HepG2 (cell line): Measurements from ENCODE around the gene CFAP61. TPM values are rescaled to one million over a fixed set of nuclear protein-coding genes. Genes with fewer than 3 reads are reported as not detected.

ENCODE experiments used
- ATAC-seq: fragments of 200-7000 bp; cut with Tn5 transposase; 3 replicates; pipeline ENCODE4 v1.9.1; 2020; ENCODE audit warnings: mild to moderate bottlenecking, moderate library complexity
- BruUV-seq: library from RNA; stranded (reverse); fragments of 400-500 nt; replicated peaks from 2 replicates; lab custom pipeline; 2021; lab: Mats Ljungman, UMichigan
- CTCF ChIA-PET: fragments of 300-600 bp; formaldehyde crosslinking; extraction: SDS; loops from one replicate; lab custom pipeline; 2021; ENCODE audit warnings: low total read pairs, inconsistent platforms, low intra/inter-chr PET ratio; lab: Yijun Ruan, JAX
- POLR2A ChIA-PET: fragments of 350-600 bp; sonication (Branson Sonifier 250); formaldehyde crosslinking; loops from one replicate; lab custom pipeline; 2020; ENCODE audit warnings: antibody characterized with exemption, inconsistent platforms; lab: Yijun Ruan, JAX
- DNase-seq: peaks from one replicate; pipeline ENCODE4 v3.0.0-alpha.2; 2015; ENCODE audit warnings: low spot score
- FAIRE-seq: peaks from 3 replicates; lab custom pipeline; 2011; peaks lifted over from hg19 to GRCh38; lab: Jason Lieb, UNC
- H2AFZ ChIP-seq: one replicate; pipeline ENCODE4 v1.6.1; 2011; ENCODE audit warnings: low read length, inconsistent platforms
- H3K27ac ChIP-seq: fragments of 300-600 bp; 3 replicates; pipeline ENCODE4 v1.8.0; 2011; ENCODE audit warnings: mixed run types, mild to moderate bottlenecking, mixed read lengths, low read length, inconsistent platforms; ENCODE audit not compliant: insufficient read depth; ENCODE audit errors: extremely low read length
- H3K27me3 ChIP-seq, 2 experiments: fragments of 200-600 bp in 1 of 2; 2 replicates in 1 of 2; 3 replicates in 1 of 2; pipeline versions ENCODE4 v1.6.0 to v1.8.0; 2011; ENCODE audit warnings: low read length in 2 of 2, mild to moderate bottlenecking in 2 of 2, moderate library complexity in 2 of 2, inconsistent platforms in 1 of 2; ENCODE audit not compliant: insufficient read depth in 2 of 2, control insufficient read depth in 1 of 2
- H3K36me3 ChIP-seq, 2 experiments: fragments of 200-600 bp in 1 of 2; replicated peaks in 1 of 2; 2 replicates in 1 of 2; 3 replicates in 1 of 2; pipeline versions ENCODE4 v1.5.1 to v1.8.0; 2011; ENCODE audit warnings: low read length in 2 of 2, inconsistent platforms in 1 of 2; ENCODE audit not compliant: insufficient read depth in 2 of 2, control insufficient read depth in 1 of 2
- H3K4me1 ChIP-seq: 2 replicates; pipeline ENCODE4 v1.5.1; 2012; ENCODE audit warnings: low read length, inconsistent platforms; ENCODE audit not compliant: insufficient read depth
- H3K4me2 ChIP-seq: 2 replicates; pipeline ENCODE4 v1.6.0; 2011; ENCODE audit warnings: low read depth, low read length, inconsistent platforms
- H3K4me3 ChIP-seq, 3 experiments: fragments of 200-600 bp in 1 of 3; sonication (generic), shearing (Covaris generic) in 1 of 3; replicated peaks in 1 of 3; 2 replicates each; pipeline ENCODE4 v1.5.1; 2011 to 2016; ENCODE audit warnings: low read length in 3 of 3, inconsistent platforms in 2 of 3, low read depth in 2 of 3, mild to moderate bottlenecking in 2 of 3, control low read depth in 1 of 3, mixed read lengths in 1 of 3; ENCODE audit not compliant: insufficient read depth in 1 of 3
- H3K79me2 ChIP-seq: one replicate; pipeline ENCODE4 v1.6.1; 2011; ENCODE audit warnings: low read length, inconsistent platforms; ENCODE audit not compliant: insufficient read depth
- H3K9ac ChIP-seq: 2 replicates; pipeline ENCODE4 v1.6.0; 2011; ENCODE audit warnings: mild to moderate bottlenecking, low read depth, low read length, inconsistent platforms; ENCODE audit not compliant: insufficient read depth
- H3K9me3 ChIP-seq: 2 replicates; pipeline ENCODE4 v1.5.1; 2012; ENCODE audit warnings: mild to moderate bottlenecking, low read length
- H4K20me1 ChIP-seq: 2 replicates; pipeline ENCODE4 v1.6.0; 2011; ENCODE audit warnings: inconsistent platforms, mild to moderate bottlenecking, low read length, moderate library complexity; ENCODE audit not compliant: insufficient read depth
- ATF3 ChIP-seq: sonication (generic); formaldehyde crosslinking; IDR thresholded peaks from 2 replicates; pipeline ENCODE4 v1.4.0; 2020; ENCODE audit warnings: missing genetic modification reagents
- CAMTA2 ChIP-seq: sonication (generic); formaldehyde crosslinking; IDR thresholded peaks from 2 replicates; pipeline ENCODE4 v1.4.0; 2020; ENCODE audit warnings: mild to moderate bottlenecking, missing genetic modification reagents, borderline replicate concordance
- ESRRA ChIP-seq: sonication (generic); formaldehyde crosslinking; IDR thresholded peaks from 2 replicates; pipeline ENCODE4 v1.5.1; 2020; ENCODE audit warnings: mild to moderate bottlenecking, low read depth, missing genetic modification reagents
- ETV5 ChIP-seq: IDR thresholded peaks from 2 replicates; pipeline ENCODE4 v1.6.1; 2018; ENCODE audit warnings: missing biosample characterization, missing genetic modification reagents, inconsistent platforms, borderline replicate concordance
- FOXK2 ChIP-seq: fragments of 450-650 bp; IDR thresholded peaks from 2 replicates; pipeline ENCODE4 v1.6.1; 2016
- HCFC1 ChIP-seq: fragments of 150-350 bp; IDR thresholded peaks from 2 replicates; pipeline ENCODE4 v1.6.1; 2014; ENCODE audit warnings: low read depth, low read length
- HNRNPL ChIP-seq: fragments of 200-400 bp; formaldehyde crosslinking; IDR thresholded peaks from 2 replicates; pipeline ENCODE4 v1.6.1; 2017; ENCODE audit warnings: mild to moderate bottlenecking, low read depth, low read length
- JUNB ChIP-seq: sonication (generic); formaldehyde crosslinking; IDR thresholded peaks from 2 replicates; pipeline ENCODE4 v1.8.0; 2022; ENCODE audit warnings: missing genetic modification reagents, mild to moderate bottlenecking, borderline replicate concordance
- KAT8 ChIP-seq: IDR thresholded peaks from 2 replicates; pipeline ENCODE4 v1.6.1; 2016; ENCODE audit warnings: missing genetic modification reagents, missing compliant biosample characterization
- KLF6 ChIP-seq: IDR thresholded peaks from 2 replicates; pipeline ENCODE4 v1.8.0; 2016; ENCODE audit warnings: missing biosample characterization, missing genetic modification reagents
- LCORL ChIP-seq, 2 experiments: fragments of 450-650 bp in 1 of 2; sonication (generic) in 1 of 2; formaldehyde crosslinking in 1 of 2; IDR thresholded peaks; 2 replicates each; pipeline versions ENCODE4 v1.5.0 to v1.6.1; 2017 to 2020; ENCODE audit warnings: antibody characterized with exemption in 1 of 2, missing genetic modification reagents in 1 of 2
- NR0B2 ChIP-seq: sonication (generic); formaldehyde crosslinking; IDR thresholded peaks from 2 replicates; pipeline ENCODE4 v1.4.0; 2020; ENCODE audit warnings: mild to moderate bottlenecking, missing genetic modification reagents
- NR3C1 ChIP-seq: sonication (generic); formaldehyde crosslinking; IDR thresholded peaks from 2 replicates; pipeline ENCODE4 v1.4.0; 2020; ENCODE audit warnings: missing genetic modification reagents
- POLR2AphosphoS2 ChIP-seq: IDR thresholded peaks from 2 replicates; pipeline ENCODE4 v1.6.1; 2011; ENCODE audit warnings: low read depth, low read length, improper control_type of control experiment
- TOPORS ChIP-seq: sonication (generic); formaldehyde crosslinking; IDR thresholded peaks from 2 replicates; pipeline ENCODE4 v1.8.0; 2023; ENCODE audit warnings: mild to moderate bottlenecking, missing genetic modification reagents
- ZNF543 ChIP-seq: sonication (generic); formaldehyde crosslinking; IDR thresholded peaks from 2 replicates; pipeline ENCODE4 v1.4.0; 2020; ENCODE audit warnings: mild to moderate bottlenecking, missing genetic modification reagents
- ZNF549 ChIP-seq: sonication (generic); formaldehyde crosslinking; IDR thresholded peaks from 2 replicates; pipeline ENCODE4 v1.5.0; 2020; ENCODE audit warnings: missing genetic modification reagents
- ZNF572 ChIP-seq: sonication (generic); formaldehyde crosslinking; IDR thresholded peaks from 2 replicates; pipeline ENCODE4 v1.5.1; 2020; ENCODE audit warnings: mild to moderate bottlenecking, missing genetic modification reagents
- ZNF83 ChIP-seq: sonication (generic); formaldehyde crosslinking; IDR thresholded peaks from 2 replicates; pipeline ENCODE4 v1.4.0; 2020; ENCODE audit warnings: missing genetic modification reagents, mild to moderate bottlenecking, borderline replicate concordance
- WGBS: methylation state at CpG from one replicate; pipeline ENCODE4 v1.1.6; 2017; ENCODE audit warnings: low lambda C conversion rate; 5-methylcytosine and 5-hydroxymethylcytosine counted together
- in situ Hi-C: cut with HindIII; loops from 2 replicates; pipeline ENCODE4 v1.10.0; 2017; ENCODE audit warnings: low pct_unique_long_range_greater_than_20kb; ENCODE audit not compliant: extremely low pct_ligation_motif_present
- intact Hi-C: fragments of 100-400 bp; cut with micrococcal nuclease; formaldehyde crosslinking; loops from one replicate; pipeline ENCODE4 v1.10.0; 2022; ENCODE audit not compliant: unreplicated experiment
- polyA plus RNA-seq, 8 experiments: library from polyadenylated mRNA; depleted of rRNA in 3 of 8; stranded (reverse) in 7 of 8; unstranded in 1 of 8; fragments of >200 nt; fragmentation: Illumina TruSeq in 4 of 8; extraction: Trizol in 4 of 8; gene quantifications; 2 replicates each; pipeline versions ENCODE4 v1.2.1 to v1.2.3, GENCODE V29; 2011 to 2016; ENCODE audit warnings: low read depth in 4 of 8, missing spikeins in 1 of 8, mixed read lengths in 1 of 8; ENCODE audit not compliant: insufficient read depth in 1 of 8
- total RNA-seq, 5 experiments: library from RNA; depleted of rRNA; stranded (reverse); fragments of >200 nt; fragmentation: Illumina TruSeq; extraction: Trizol; gene quantifications; 2 replicates each; pipeline ENCODE4 v1.2.3, GENCODE V29; 2016; ENCODE audit warnings: low read depth in 1 of 5
- TF ChIP-seq, protein P1 (sequence below): sonication (generic); formaldehyde crosslinking; conservative IDR thresholded peaks from 2 replicates; pipeline ENCODE4 v1.4.0; 2020; ENCODE audit warnings: missing genetic modification reagents

Gene CFAP61
- total and polyA plus RNA-seq, 2 of the 13 experiments (the other 11 are each of a cell fraction or from before 2014, with no cell fraction given) = 0.27 TPM; not detected in 1

- no peak for TF ChIP-seq NR0B2 (CRISPR knock-in tag)
- TF ChIP-seq HCFC1 = no peak
- TF ChIP-seq JUNB (CRISPR knock-in tag) = no peak
- TF ChIP-seq, all 625 proteins: peak for 0
Observed at GRCh38 chr20:20188647-20189046, 136.3 kb downstream of the CFAP61 start (continued).

GRCh38 chr20:20192366-20192765, 140.0 kb downstream of the CFAP61 start:
- H3K9me3 ChIP-seq = no peaks in the 10 kb centered on the region
- FAIRE-seq = no peak
- no peak overlapping the region for H3K4me2 ChIP-seq
- H3K27ac ChIP-seq = no peak overlapping the region
- no peak overlapping the region for H3K9ac ChIP-seq
- in situ Hi-C loops (no loop called here), intact Hi-C loops (no loop called here)
- H3K36me3 ChIP-seq = no peaks in the 10 kb centered on the region
- no peaks in the 10 kb centered on the region for H4K20me1 ChIP-seq
- no TSS peak for BruUV-seq
- POLR2A ChIA-PET = no interaction called here
- ATAC-seq = no peak
- no peak overlapping the region for H2AFZ ChIP-seq
- DNase-seq = no peak
- 40% methylated on average over 6 of the region's 6 CpGs for WGBS
- no peak overlapping the region for H3K4me3 ChIP-seq
- TF ChIP-seq, protein P1, sequence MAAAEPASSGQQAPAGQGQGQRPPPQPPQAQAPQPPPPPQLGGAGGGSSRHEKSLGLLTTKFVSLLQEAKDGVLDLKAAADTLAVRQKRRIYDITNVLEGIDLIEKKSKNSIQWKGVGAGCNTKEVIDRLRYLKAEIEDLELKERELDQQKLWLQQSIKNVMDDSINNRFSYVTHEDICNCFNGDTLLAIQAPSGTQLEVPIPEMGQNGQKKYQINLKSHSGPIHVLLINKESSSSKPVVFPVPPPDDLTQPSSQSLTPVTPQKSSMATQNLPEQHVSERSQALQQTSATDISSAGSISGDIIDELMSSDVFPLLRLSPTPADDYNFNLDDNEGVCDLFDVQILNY (CRISPR knock-in tag) = no peak
- no peak for TF ChIP-seq POLR2AphosphoS2
- no peak for TF ChIP-seq ZNF543 (CRISPR knock-in tag)
- no peak for TF ChIP-seq ESRRA (CRISPR knock-in tag)
- no peak for TF ChIP-seq NR3C1 (CRISPR knock-in tag)
- TF ChIP-seq ETV5 (CRISPR knock-in tag) = no peak
- no peak for TF ChIP-seq ZNF83 (CRISPR knock-in tag)
- no peak for TF ChIP-seq ZNF572 (CRISPR knock-in tag)
- no peak for TF ChIP-seq KAT8 (CRISPR knock-in tag)
- no peak for TF ChIP-seq LCORL (IDR thresholded peaks at IDR 0.05)
- no peak for TF ChIP-seq LCORL (CRISPR knock-in tag; IDR thresholded peaks at IDR 0.05)
- TF ChIP-seq KLF6 = no peak
- TF ChIP-seq TOPORS (CRISPR knock-in tag) = no peak
- no peak for TF ChIP-seq FOXK2
- no peak for TF ChIP-seq ATF3 (CRISPR knock-in tag)
- TF ChIP-seq ZNF549 (CRISPR knock-in tag) = no peak
- no peak for TF ChIP-seq CAMTA2 (CRISPR knock-in tag)
- TF ChIP-seq HNRNPL = no peak
- TF ChIP-seq, all 625 proteins: peak for 0
- Histone ChIP-seq H3K27me3 (no peaks in the 10 kb centered on the region), H3K79me2 (no peaks in the 10 kb centered on the region), H3K4me1 (peaks cover 22% of the 10 kb centered on the region)
- CTCF ChIA-PET = no interaction called here
